Measurements from ENCODE around the gene FBXO2. TPM values are rescaled to one million over a fixed set of nuclear protein-coding genes. Genes with fewer than 3 reads are reported as not detected.
A peak's percentile ranks its signal among the peaks of the same experiment; 100 is the strongest.

FBXO2 gene
- total and polyA plus RNA-seq, 2 donors (not counting 1 experiment from before 2014, with no cell fraction given): 0.87 to 2.6 TPM

GRCh38 chr1:11701981-11702803 is 48.0 kb upstream of the FBXO2 start:
- Histone ChIP-seq H2AFZ (ENCODE audit: low read length) (no peak overlapping the region), H3K79me2 (ENCODE audit: control insufficient read depth, insufficient read depth, low read length) (no peaks in the 10 kb centered on the region), H3K4me3 (replicated peaks in 1 of 4; ENCODE audit: control extremely low read depth in 1 of 4, insufficient read depth in 1 of 4, low read depth in 3 of 4, low read length in 4 of 4) (no peak overlapping the region), H4K20me1 (ENCODE audit: control insufficient read depth, extremely low read depth, insufficient read depth, low read length) (no peaks in the 10 kb centered on the region), H3K9ac (ENCODE audit: insufficient read depth, low read length) (no peak overlapping the region), H3K27ac (ENCODE audit: insufficient read depth, low read length) (no peak overlapping the region), H3K27me3 (ENCODE audit: control insufficient read depth, insufficient read depth, low read length) (peaks cover 31% of the 10 kb centered on the region), H3K36me3 (ENCODE audit: control insufficient read depth, insufficient read depth, low read length) (no peaks in the 10 kb centered on the region), H3K4me2 (ENCODE audit: extremely low read depth, insufficient read depth, low read length) (no peak overlapping the region), H3K4me1 (ENCODE audit: control insufficient read depth, extremely low read depth, insufficient read depth, low read length) (no peaks in the 10 kb centered on the region), H3K9me3 (ENCODE audit: control insufficient read depth, insufficient read depth, low read depth, low read length) (no peaks in the 10 kb centered on the region)
- DNase-seq (ENCODE audit: low read depth in 2 of 2): no peak
- no peak for TF ChIP-seq CTCF (conservative IDR thresholded peaks at IDR 0.05 in 1 of 2, IDR thresholded peaks at IDR 0.05 in 1 of 2; ENCODE audit: low read depth in 1 of 2, low read length in 2 of 2)
- no peak for TF ChIP-seq EZH2 (IDR thresholded peaks at IDR 0.05; ENCODE audit: low read length, missing control alignments)

GRCh38 chr1:11701551-11701961 is 47.3 kb upstream of the FBXO2 start:
- Histone ChIP-seq H3K9me3 (ENCODE audit: control insufficient read depth, insufficient read depth, low read depth, low read length) (no peaks in the 10 kb centered on the region), H3K36me3 (ENCODE audit: control insufficient read depth, insufficient read depth, low read length) (no peaks in the 10 kb centered on the region), H2AFZ (ENCODE audit: low read length) (no peak overlapping the region), H3K4me2 (ENCODE audit: extremely low read depth, insufficient read depth, low read length) (peak overlapping the region; percentile 44), H4K20me1 (ENCODE audit: control insufficient read depth, extremely low read depth, insufficient read depth, low read length) (no peaks in the 10 kb centered on the region), H3K9ac (ENCODE audit: insufficient read depth, low read length) (no peak overlapping the region), H3K27ac (ENCODE audit: insufficient read depth, low read length) (no peak overlapping the region), H3K27me3 (ENCODE audit: control insufficient read depth, insufficient read depth, low read length) (peaks cover 31% of the 10 kb centered on the region), H3K79me2 (ENCODE audit: control insufficient read depth, insufficient read depth, low read length) (no peaks in the 10 kb centered on the region), H3K4me3 (replicated peaks in 1 of 4; ENCODE audit: control extremely low read depth in 1 of 4, insufficient read depth in 1 of 4, low read depth in 3 of 4, low read length in 4 of 4) (no peak overlapping the region), H3K4me1 (ENCODE audit: control insufficient read depth, extremely low read depth, insufficient read depth, low read length) (no peaks in the 10 kb centered on the region)
- DNase-seq (ENCODE audit: low read depth in 2 of 2): no peak
- TF ChIP-seq CTCF (conservative IDR thresholded peaks at IDR 0.05 in 1 of 2, IDR thresholded peaks at IDR 0.05 in 1 of 2; ENCODE audit: low read depth in 1 of 2, low read length in 2 of 2): no peak
- no peak for TF ChIP-seq EZH2 (IDR thresholded peaks at IDR 0.05; ENCODE audit: low read length, missing control alignments)

GRCh38 chr1:11700601-11701467 is 46.6 kb upstream of the FBXO2 start:
- Histone ChIP-seq H4K20me1 (ENCODE audit: control insufficient read depth, extremely low read depth, insufficient read depth, low read length) (no peaks in the 10 kb centered on the region), H3K36me3 (ENCODE audit: control insufficient read depth, insufficient read depth, low read length) (no peaks in the 10 kb centered on the region), H3K9ac (ENCODE audit: insufficient read depth, low read length) (no peak overlapping the region), H3K4me1 (ENCODE audit: control insufficient read depth, extremely low read depth, insufficient read depth, low read length) (no peaks in the 10 kb centered on the region), H3K4me2 (ENCODE audit: extremely low read depth, insufficient read depth, low read length) (no peak overlapping the region), H3K4me3 (replicated peaks in 1 of 4; ENCODE audit: control extremely low read depth in 1 of 4, insufficient read depth in 1 of 4, low read depth in 3 of 4, low read length in 4 of 4) (no peak overlapping the region), H3K27me3 (ENCODE audit: control insufficient read depth, insufficient read depth, low read length) (peaks cover 31% of the 10 kb centered on the region), H2AFZ (ENCODE audit: low read length) (no peak overlapping the region), H3K9me3 (ENCODE audit: control insufficient read depth, insufficient read depth, low read depth, low read length) (no peaks in the 10 kb centered on the region), H3K79me2 (ENCODE audit: control insufficient read depth, insufficient read depth, low read length) (no peaks in the 10 kb centered on the region), H3K27ac (ENCODE audit: insufficient read depth, low read length) (no peak overlapping the region)
- TF ChIP-seq CTCF (conservative IDR thresholded peaks at IDR 0.05 in 1 of 2, IDR thresholded peaks at IDR 0.05 in 1 of 2; ENCODE audit: low read depth in 1 of 2, low read length in 2 of 2): no peak
- no peak for TF ChIP-seq EZH2 (IDR thresholded peaks at IDR 0.05; ENCODE audit: low read length, missing control alignments)
- no peak for DNase-seq (ENCODE audit: low read depth in 2 of 2)

Data from fibroblast of lung (primary cell).